HG02571 (cell line): ENCODE data around the gene RUFY4.

Experiments
- ATAC-seq: cut with Tn5 transposase; IDR thresholded peaks from one replicate; pipeline ENCODE4 v1.9.1; 2021; ENCODE audit warnings: mild to moderate bottlenecking, moderate library complexity; ENCODE audit not compliant: unreplicated experiment

The RUFY4 gene, protein sequence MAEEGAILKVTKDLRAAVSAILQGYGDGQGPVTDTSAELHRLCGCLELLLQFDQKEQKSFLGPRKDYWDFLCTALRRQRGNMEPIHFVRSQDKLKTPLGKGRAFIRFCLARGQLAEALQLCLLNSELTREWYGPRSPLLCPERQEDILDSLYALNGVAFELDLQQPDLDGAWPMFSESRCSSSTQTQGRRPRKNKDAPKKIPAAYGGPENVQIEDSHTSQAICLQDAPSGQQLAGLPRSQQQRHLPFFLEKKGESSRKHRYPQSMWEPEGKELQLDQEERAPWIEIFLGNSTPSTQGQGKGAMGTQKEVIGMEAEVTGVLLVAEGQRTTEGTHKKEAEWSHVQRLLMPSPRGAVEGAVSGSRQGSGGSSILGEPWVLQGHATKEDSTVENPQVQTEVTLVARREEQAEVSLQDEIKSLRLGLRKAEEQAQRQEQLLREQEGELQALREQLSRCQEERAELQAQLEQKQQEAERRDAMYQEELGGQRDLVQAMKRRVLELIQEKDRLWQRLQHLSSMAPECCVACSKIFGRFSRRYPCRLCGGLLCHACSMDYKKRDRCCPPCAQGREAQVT

DNA sequence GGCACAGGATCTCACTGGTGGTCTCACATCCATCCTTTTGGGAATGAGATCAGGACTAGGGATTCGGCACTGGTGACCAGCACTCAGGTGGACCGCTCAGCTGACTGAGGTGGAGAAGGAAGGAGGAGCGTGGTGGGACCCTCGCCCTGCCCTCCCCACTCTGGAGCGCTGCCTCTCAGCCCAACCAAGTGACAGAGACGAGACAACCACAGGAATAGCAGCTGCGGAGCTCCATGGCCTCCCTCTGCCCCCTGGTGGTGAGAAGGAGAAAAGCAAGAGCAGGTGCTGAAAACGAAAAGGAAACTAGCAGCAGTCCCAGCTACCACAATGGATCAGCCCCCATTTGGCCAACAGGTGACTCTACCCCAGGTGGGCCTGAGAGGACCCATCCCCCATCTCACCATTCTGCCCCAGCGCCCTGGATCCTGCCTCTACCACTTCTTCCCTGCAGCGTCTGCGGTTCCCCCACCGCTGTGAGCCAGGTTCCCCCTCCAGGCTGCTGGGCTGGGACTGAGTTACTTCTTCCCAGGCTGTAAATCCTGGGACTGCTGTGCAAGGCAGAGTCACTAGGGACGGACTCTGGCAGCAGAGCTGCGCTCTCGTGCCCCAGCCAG is at the start of gene RUFY4:
RUFY4 (plus strand) TSS at position 533 of the 614 bp plus-strand sequence. CDS start 1,353 bp downstream, outside the sequence.
- peak; percentile 82 for ATAC-seq

DNA sequence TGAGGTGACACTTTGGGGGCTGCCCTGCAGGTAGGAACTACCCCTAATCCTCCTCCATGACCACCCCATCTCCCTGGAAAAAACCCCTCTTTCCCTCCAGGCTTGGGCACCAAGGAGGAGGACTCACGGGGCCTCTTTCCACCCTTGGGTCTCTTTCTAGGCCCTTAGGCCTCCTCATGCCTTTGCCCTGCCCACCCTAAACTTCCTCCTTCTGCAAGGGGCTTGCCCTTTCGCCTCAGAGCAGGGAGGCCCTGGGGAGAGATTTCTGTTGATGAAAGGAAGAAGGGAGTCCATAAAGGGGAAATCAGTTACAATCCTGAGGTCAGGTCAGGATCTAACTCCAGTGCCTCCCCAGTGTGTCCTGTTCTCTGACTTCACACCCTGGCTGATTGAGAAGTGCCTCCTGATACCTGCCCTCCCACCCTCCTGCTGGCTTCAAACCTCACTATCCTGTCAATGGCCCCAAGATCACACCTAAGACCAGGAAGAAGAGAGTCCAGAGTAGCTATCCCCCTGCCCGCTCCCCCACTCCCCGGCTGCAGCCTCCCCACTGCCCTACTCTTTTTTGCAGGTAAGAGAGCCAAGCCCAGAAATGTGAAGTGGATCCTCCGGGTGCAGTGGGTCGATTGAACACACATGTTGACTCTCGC is 49.5 kb upstream of the RUFY4 start:
- no peak for ATAC-seq

- no peak for ATAC-seq
These were observed 48.8 kb upstream of the RUFY4 start for GRCh38 chr2:218020281-218020680.

DNA sequence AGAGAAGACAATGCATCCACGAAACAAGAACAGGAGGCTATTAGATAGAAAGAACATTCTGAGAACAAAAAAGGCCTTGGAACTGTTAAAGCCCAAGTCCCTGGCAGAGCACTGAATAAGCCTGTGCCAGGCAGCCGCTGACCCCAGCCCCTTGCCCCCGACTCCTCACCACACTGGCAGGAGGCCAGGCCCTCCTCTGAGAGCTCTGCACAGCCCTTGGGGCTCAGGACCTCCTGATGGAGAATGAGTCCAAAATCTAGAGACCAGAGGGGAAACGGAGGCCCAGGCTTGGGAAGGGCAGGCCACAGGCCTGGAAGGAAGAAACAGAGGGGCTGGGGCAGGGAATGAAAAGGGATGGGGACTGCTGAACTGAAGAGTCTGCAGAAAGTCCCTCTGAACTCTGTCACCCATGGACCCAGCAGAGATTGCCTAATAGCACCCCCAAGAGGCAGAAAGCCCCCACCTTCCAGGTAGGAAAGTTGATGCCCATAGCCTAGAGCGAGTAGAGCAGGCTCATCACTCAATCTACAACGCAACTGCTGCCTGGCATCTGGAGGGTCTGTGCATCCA is 48.0 kb upstream of the RUFY4 start:
- no peak for ATAC-seq

DNA sequence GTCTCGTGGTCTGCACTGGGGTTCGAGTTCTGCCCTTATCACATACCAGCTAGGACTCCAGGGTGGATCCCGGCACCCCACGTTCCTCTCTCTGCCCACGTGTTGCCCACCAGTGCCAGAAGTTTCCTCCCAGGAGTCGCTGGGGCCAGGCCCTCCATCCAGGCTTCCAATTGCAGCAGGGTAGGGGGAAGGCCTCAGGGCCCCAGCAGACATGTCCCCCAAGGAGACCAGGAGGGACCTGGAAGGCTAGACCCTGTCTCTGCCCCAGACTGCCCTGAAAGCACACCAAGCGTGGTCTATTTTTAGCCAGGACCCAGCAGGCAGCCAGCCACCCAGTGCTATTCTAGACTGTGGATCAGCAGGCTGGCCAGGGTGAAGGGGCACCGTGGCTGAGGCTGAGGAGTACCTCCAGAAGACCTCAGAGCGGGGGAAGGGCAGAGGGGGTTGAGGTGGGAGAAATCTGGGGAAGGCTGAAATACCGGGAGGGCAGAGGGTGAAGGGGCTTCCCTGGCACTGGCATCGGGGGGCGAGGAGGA is 47.4 kb upstream of the RUFY4 start:
- ATAC-seq, result no peak

- ATAC-seq, result no peak
These were observed 46.8 kb upstream of the RUFY4 start for GRCh38 chr2:218022131-218022850.

DNA sequence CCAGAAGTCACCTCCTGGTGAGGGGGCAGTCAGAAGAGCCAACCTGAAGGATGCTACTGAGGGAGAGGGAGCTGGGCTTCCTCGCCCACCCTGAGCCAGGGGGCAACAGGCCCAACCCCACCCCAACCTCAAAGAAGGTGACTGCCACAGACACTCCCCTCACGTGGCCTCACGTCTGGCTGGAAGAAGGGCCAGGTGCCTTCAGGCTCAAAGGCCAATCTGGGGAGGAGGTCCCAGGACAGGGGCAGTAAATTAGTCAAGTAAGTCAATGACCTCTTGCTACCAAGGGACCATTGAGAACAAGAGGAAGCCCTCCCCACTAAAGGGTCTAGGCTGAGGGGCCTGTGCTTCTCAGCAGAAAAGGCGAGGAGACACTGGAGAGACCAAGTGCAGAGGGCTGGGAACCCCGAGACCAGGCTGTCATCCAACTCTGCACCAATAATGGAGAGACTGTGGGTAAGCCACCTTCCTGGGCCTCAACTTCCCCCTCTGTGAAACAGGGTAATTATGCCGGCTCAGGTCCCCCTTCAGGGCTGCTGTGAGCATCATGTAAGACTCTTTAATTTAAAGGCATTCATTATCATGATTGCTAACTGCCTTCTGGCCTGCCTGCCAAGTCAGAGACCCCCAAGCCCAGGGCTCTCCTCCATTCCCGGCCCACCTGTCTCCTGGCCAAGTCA is 46.1 kb upstream of the RUFY4 start:
- no peak for ATAC-seq

DNA sequence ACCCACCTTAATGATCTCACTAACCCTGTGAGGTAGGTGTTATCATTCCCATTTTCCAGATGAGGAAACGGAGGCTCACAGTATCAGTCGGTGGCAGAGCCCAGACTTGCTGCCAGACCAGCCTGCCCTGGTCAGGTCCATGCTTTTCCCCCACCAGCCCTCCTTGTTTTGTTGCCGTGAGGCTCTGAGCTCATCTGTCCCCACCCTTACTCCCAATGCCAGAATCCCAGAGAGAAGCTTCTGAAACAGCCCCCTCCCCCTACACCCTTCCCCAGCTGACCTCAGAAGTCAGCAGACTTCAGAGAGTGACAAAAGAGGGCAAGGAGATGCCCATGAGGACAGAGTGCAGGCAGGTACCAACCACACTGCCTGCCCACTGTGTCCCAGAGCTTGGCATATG is 45.4 kb upstream of the RUFY4 start:
- ATAC-seq, result no peak

GRCh38 chr2:218024336-218024735 is 44.7 kb upstream of the RUFY4 start:
- ATAC-seq, result no peak

DNA sequence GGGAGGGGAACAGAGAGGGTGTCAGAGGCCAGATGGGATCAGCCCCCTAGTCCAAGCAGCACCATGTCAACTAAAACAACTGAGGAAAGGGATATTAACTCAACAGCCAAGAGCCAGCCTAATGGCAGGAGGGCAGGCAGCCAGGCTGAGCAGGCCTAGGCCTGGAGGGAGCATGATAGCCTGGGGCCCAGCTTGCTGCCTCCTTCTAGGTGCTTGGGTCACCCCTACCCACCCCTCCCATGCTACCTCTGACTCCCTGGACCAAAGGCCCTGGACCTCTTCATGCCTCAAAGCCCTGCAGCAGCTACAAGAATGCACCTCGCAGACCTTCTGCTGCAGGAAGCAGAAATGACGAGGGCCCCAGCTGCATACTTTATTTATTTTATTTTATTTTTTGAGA is 44.2 kb upstream of the RUFY4 start:
- no peak for ATAC-seq

DNA sequence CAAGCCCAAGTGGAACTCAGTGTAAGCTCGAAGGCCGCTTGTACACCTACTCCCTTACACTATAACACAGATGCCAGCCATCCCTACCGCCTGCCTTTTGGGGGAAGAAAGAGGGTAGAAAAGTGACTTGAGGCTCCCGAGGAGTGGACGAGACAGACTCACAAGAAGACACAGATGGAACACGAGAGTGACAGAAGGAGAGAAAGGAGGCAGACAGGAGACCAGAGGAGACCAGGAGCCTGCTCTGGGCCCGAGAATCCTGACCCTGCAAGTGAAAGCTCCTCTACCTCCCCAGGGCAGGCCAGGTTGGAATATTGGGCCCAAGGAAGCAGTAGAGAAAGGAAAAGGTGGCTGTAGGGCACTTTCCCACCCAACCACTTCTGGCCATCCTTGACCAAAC is 42.8 kb upstream of the RUFY4 start:
- ATAC-seq, result no peak

DNA sequence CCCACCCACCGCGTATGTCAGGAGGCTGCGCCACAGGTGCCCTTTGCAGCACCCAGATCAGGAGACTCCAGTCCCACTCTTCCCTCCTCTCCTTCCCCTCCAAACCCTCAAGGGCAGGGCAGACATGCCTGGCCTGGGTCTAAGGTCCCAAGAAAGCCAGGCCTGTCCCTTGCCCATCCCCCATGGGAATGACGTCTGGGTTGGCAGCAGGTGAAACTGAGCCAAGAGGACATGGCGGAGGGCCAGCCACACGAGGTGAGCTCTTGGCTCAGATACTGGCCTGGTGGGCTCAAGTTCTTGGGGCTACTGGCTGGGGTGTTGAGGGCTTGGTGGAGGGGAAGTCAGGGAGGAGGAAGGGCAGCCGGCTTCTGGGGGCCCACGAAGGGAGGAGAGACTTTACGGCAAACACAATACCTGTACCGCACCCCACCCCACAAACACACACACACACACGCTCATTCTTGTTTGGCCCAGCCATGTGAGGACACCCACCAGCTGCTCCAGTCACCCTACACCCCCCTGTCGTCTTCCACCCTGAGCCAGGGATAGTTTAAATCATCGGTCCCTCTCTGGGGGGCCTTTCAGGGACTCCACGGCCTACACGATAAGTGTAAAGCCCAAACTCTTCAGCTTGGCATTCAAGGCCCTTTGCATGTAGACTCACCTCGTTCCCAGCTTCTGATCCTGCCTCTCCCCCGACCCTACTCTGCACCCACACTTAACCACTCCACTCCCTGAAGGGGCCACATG is 42.2 kb upstream of the RUFY4 start:
- ATAC-seq, result no peak

GRCh38 chr2:218027426-218028188 is 41.4 kb upstream of the RUFY4 start:
- no peak for ATAC-seq

DNA sequence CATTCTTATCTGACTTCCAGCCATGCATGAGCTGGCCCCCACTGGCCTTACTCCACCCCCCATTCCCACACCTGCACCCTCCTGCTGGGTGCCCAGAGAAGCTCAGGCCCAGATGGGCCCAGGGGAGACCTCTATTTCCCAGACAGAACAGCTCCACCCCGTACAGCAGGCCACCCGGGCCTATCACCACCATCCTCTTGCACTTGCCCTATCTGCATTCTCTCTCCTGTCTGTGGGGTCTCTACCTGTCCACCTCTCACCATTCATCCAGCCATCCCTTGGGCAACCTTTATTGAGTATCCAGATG is 40.9 kb upstream of the RUFY4 start:
- no peak for ATAC-seq

DNA sequence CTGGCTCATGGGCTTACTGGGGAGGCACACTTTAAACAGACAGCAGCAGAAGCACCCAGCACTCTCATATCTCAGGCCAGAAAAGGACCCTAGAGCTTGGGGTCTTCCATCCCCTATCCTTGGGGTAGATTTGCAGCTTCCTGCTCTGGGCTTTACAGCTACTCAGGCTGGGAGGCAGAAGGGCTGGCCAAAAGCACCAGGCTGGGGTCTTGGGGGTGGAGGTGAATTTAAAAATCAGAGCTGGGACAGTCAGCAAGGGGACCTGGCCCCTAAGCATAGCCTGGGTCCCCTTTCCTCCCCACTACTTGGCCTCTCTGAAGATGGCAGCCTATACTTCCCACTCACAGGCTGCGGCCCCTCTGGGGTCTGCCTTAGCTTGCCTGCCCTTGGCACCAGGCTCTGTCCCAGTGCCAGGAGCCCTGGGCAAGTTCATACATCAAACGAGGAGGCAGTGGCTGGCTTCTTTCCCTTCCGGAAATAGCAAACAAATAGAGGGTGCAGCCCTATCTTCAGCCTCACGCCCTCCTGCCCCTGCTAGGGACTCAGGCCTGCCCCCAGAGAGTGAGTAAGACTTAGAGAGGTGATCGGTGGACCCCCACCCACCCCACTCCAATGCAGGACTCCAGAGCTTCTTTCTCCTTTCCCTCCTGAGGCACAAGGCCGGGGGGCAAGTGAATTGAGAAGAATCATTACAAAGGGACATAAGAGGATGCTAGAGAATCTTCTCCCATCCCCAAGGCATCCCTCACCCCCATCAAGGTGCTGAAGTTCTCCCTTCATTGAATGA is 40.3 kb upstream of the RUFY4 start:
- no peak for ATAC-seq

GRCh38 chr2:218029366-218030360 is 39.4 kb upstream of the RUFY4 start:
- no peak for ATAC-seq
